WERI-Rb-1 (cell line): ENCODE data around the gene MRPL4.

Source experiments
- DNase-seq: peaks from one replicate; pipeline ENCODE4 v3.0.0-alpha.2; 2020
- H3K27ac ChIP-seq: fragments of 250-450 bp; sonication (Bioruptor Pico); 2 replicates; pipeline ENCODE4 v1.5.1; 2020; ENCODE audit warnings: mild to moderate bottlenecking, moderate library complexity
- H3K27me3 ChIP-seq: fragments of 250-450 bp; sonication (Bioruptor Pico); 2 replicates; pipeline ENCODE4 v1.5.1; 2021; ENCODE audit warnings: mild to moderate bottlenecking, low read depth, moderate library complexity; ENCODE audit not compliant: insufficient read depth, severe bottlenecking
- H3K36me3 ChIP-seq: fragments of 250-450 bp; sonication (Bioruptor Pico); 2 replicates; pipeline ENCODE4 v1.5.1; 2020; ENCODE audit warnings: mild to moderate bottlenecking, moderate library complexity
- H3K4me3 ChIP-seq: 2 replicates; pipeline ENCODE4 v1.5.1; 2011; ENCODE audit warnings: low read depth, mild to moderate bottlenecking, control low read depth, low read length
- H3K9me3 ChIP-seq: fragments of 250-450 bp; sonication (Bioruptor Pico); 2 replicates; pipeline ENCODE4 v1.5.1; 2021; ENCODE audit warnings: mild to moderate bottlenecking, moderate library complexity; ENCODE audit not compliant: severe bottlenecking
- CTCF ChIP-seq: IDR thresholded peaks from 2 replicates; pipeline ENCODE4 v1.5.1; 2011; ENCODE audit warnings: low read depth, mild to moderate bottlenecking, control low read depth, inconsistent platforms, low read length

MRPL4 gene

GRCh38 chr19:10269333-10270179, 17.5 kb downstream of the MRPL4 start:
- peak; percentile 83 for DNase-seq
- peak; percentile 92 for TF ChIP-seq CTCF
- no peaks in the 10 kb centered on the region for H3K9me3 ChIP-seq
- peak overlapping the region; percentile 48 for H3K4me3 ChIP-seq
- no peaks in the 10 kb centered on the region for H3K36me3 ChIP-seq
- H3K27me3 ChIP-seq = peaks cover 7% of the 10 kb centered on the region
- H3K27ac ChIP-seq = no peak overlapping the region

- no peak for DNase-seq
- no peak for TF ChIP-seq CTCF
- H3K27ac ChIP-seq = no peak overlapping the region
These were observed 18.2 kb downstream of the MRPL4 start for GRCh38 chr19:10270180-10270615.

GRCh38 chr19:10270616-10271394, 18.8 kb downstream of the MRPL4 start, which contains the start of gene ICAM1:
Gene ICAM1, plus strand, starts transcription at chr19:10271120. Its CDS starts 40 bp downstream, at chr19:10271160.
- peaks cover 7% of the 10 kb centered on the region for H3K27me3 ChIP-seq
- peak within 1 kb of the TSS; percentile 48 for H3K4me3 ChIP-seq
- no peak within 1 kb of the TSS for H3K27ac ChIP-seq
- TF ChIP-seq CTCF = no peak
- no peaks in the 10 kb centered on the region for H3K9me3 ChIP-seq
- DNase-seq = peak; percentile 43
- no peaks in the 10 kb centered on the region for H3K36me3 ChIP-seq

More at GRCh38 chr19:10270180-10270615, 18.2 kb downstream of the MRPL4 start:
- Histone ChIP-seq H3K9me3 (no peaks in the 10 kb centered on the region), H3K4me3 (peak overlapping the region; percentile 48), H3K27me3 (peaks cover 7% of the 10 kb centered on the region), H3K36me3 (no peaks in the 10 kb centered on the region)

GRCh38 chr19:10271543-10272086, 19.6 kb downstream of the MRPL4 start:
- DNase-seq = no peak
- H3K36me3 ChIP-seq = no peaks in the 10 kb centered on the region
- no peaks in the 10 kb centered on the region for H3K9me3 ChIP-seq
- H3K4me3 ChIP-seq = no peak overlapping the region
- H3K27me3 ChIP-seq = peaks cover 7% of the 10 kb centered on the region
- H3K27ac ChIP-seq = no peak overlapping the region
- TF ChIP-seq CTCF = no peak

GRCh38 chr19:10274589-10274988, 22.6 kb downstream of the MRPL4 start:
- H3K9me3 ChIP-seq = no peaks in the 10 kb centered on the region
- H3K27me3 ChIP-seq = peaks cover 7% of the 10 kb centered on the region
- no peak overlapping the region for H3K27ac ChIP-seq
- H3K36me3 ChIP-seq = no peaks in the 10 kb centered on the region
- no peak for TF ChIP-seq CTCF
- DNase-seq = no peak
- no peak overlapping the region for H3K4me3 ChIP-seq
